ENCODE data around the gene SYNRG.
"Not testable (repeated sequence)": the region's sequence is repeated elsewhere in the genome, so short reads cannot be mapped to it uniquely, and the experiment has no call there.

The SYNRG gene

GRCh38 chr17:37609170-37610040 is at the start of gene SYNRG:
TSS of gene SYNRG (minus strand) at chr17:37609418. CDS start at chr17:37609355, 63 bp downstream.
- peak; percentile 96 for DNase-seq

DNA sequence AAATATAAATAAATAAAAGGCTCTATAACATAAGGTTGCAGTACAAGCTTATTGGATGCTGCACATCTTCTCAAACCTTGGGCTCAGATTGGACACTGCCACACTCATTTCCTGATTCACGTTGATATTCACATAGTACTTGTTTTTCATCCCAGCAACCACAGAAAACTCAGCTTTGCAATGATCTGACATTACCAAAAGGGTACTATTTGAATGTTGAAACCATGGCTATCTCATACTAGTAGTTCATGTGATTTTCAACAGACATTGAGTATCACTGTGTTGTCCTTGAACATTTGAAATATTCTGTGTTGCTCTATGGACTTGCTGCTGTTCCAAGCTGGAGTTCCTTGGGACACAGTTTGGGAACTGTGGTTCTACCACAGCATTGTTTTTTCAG is 48.0 kb upstream of the SYNRG start:
- no peak for DNase-seq

GRCh38 chr17:37651849-37652248 is 42.6 kb upstream of the SYNRG start:
- DNase-seq = no peak

DNA sequence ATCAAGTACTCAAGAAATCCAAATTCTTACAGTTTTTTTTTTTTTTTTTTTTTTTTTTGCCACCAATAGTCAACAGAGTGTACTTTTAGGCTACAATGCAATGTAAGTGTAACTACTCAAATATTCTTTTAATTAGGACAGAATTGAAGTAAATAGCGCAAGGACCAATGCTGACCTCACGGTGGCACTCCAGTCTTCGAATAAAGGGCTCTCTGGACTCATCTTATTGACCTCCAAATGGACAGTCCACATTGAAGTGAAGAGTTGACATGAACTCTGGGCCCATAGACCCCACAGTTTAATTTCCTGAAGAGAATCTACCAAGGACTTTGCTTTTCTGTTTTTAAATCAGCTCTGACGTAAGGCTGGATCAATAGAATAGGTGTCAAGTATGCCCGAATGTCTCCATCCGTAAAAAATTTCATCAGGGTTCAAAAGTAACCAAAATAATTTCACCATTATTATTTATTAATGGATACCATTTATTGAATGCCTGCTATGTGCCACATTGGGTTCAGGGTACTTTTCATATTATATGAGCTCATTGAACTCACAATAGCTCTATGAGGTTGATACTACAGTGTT is 41.3 kb upstream of the SYNRG start:
- no peak for DNase-seq

- DNase-seq = no peak
These were observed 39.3 kb upstream of the SYNRG start for GRCh38 chr17:37648555-37648954.

- DNase-seq = no peak
These were observed 38.6 kb upstream of the SYNRG start for GRCh38 chr17:37647856-37648255.

- DNase-seq = no peak
These were observed 34.7 kb upstream of the SYNRG start for GRCh38 chr17:37643869-37644268.

- peak; percentile 91 for DNase-seq
These were observed 34.0 kb upstream of the SYNRG start, which contains the start of gene DDX52 for GRCh38 chr17:37643118-37643766. TSS of gene DDX52 (minus strand) at chr17:37643446. CDS start at chr17:37643420, 26 bp downstream.

DNA sequence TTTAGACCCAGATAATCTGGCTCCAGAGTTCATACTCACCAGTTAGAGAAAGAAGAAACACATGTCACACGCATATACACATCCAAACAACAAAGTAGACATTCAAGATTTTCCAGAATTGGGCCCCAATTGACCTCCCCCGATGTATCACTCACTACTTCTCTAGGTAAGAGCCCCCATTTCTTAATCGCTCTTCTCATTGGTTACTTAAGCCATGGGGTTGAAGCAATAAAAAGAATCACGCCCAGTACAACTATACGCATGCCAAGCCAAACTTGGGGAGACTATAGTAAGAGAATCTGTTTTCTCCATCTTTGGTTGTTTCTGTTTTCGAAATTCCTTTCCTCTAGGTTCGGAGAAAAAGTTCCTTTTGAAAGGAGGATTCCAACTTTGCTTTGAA is 33.5 kb upstream of the SYNRG start:
- no peak for DNase-seq

- no peak for DNase-seq
These were observed 30.8 kb upstream of the SYNRG start for GRCh38 chr17:37640015-37640414.

DNA sequence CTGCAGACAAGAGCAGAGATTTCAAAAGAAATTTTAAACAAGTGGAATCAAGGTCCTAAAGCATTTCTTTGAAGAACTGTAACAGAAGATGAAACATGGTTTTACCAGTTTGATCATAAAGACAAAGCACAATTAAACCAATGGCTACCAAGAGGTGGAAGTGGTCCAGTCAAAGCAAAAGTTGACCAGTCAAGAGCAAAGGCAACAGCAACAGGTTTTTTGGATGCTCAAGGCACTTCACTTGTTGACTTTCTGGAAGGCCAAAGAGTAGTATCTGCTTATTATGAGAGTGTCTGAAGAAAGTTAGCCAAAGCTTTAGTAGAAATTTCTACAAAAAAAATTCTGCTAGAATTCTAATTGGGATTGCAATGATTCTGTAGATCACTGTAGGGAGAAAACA is 28.7 kb upstream of the SYNRG start:
- no peak for DNase-seq

DNA sequence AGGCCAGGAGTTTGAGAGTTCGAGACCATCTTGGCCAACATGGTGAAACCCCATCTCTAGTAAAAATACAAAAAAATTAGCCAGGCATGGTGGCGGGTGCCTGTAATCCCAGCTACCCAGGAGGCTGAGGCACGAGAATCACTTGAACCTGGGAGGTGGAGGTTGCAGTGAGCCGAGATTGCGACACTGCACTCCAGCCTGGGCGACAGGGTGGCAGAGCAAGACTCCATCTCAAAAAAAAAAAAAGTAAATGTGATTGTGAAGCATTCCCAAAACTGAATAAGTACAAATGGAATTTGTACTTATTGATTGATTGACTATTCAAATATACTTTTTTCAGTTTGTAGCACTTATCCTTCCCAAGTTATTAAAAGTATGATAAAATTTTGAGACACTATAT is 7.2 kb upstream of the SYNRG start:
- not testable (repeated sequence) for DNase-seq

GRCh38 chr17:37614823-37615222 is 5.6 kb upstream of the SYNRG start:
- DNase-seq = no peak

DNA sequence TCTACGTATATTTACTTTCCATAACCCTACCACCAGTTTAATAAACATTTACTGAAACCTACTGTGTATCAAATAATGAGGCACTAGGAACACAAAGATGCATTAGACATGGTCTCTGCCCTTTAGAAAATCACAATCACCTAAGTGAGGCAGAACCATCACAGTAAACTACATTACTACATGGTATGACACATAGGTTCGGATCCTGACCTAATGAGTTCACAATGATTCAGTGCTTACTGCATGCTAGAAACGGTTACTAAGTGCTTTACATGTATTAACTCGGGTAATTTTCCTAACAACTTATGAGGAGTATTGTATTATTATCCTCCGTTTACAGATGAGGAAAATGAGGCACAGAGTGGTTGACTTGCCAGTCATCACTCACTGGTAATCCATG is 5.2 kb upstream of the SYNRG start:
- no peak for DNase-seq

- no peak for DNase-seq
These were observed 1.8 kb upstream of the SYNRG start for GRCh38 chr17:37610971-37611370.

- not testable (repeated sequence) for DNase-seq
These were observed 813 bp upstream of the SYNRG start for GRCh38 chr17:37610041-37610420.

- no peak for DNase-seq
These were observed 658 bp downstream of the SYNRG start for GRCh38 chr17:37608351-37609169.

GRCh38 chr17:37607637-37608331 is 1.4 kb downstream of the SYNRG start:
- DNase-seq = peak; percentile 16

- DNase-seq = peak; percentile 22
These were observed 3.3 kb downstream of the SYNRG start for GRCh38 chr17:37605813-37606505.

DNA sequence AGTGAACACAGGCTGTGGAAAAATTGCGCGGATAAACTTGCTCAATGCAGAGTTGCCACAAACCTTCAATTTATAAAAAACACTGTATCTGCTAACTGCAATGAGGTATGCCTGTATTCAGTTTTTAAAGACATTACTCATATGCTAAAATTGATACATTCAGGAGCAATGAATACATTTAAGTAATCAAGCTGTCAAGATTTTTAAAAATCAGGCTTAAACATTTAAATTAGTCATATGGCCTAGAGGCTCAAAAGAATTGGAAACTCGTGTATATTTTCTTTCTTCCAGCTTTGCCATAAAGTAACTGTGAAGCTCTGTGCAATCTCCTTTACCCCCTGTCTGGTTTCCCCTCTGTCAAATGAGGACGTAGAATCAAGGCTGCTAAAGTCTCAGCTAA is 4.1 kb downstream of the SYNRG start:
- DNase-seq = no peak

DNA sequence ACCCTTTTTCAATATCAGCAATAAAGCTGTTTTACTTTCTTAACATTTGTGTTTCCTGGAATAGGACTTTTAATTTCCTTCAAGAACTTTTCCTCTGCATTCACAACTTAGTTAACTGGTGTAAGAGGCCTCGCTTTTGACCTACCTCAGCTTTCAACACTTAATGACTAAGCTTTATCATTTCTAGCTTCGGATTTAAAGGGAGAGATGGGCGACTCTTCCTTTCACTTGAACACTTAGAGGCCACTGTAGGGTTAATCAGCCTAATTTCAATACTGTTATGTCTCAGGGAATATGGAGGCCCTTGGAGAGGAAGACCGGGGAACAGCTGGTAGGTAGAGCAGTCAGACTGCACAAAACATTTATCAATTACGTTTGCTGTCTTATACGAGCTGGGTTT is 4.7 kb downstream of the SYNRG start:
- DNase-seq = no peak

DNA sequence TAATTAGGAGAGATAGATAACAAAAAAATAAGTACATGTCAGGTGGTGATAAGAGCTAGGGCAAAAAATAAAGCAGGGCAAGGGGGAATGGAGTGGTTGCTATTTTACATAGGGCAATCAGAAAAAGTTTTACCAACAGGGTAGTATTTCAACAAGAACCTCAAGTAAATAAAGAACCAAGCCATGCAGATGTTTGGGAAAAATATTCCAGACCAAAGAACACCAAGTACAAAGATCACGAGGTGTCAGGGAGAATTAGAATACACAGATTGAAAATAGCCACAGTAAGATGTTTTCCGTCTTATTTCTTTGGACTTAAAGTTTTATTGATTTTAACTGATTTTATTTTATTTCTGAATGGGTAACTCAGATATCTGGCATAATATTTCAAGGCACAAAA is 11.1 kb downstream of the SYNRG start:
- DNase-seq = no peak

All from CD4-positive, alpha-beta T cell treated with Interferon gamma for 1 hour (primary cell).